ENCODE data around the gene OR13J1. TPM values are rescaled to one million over a fixed set of nuclear protein-coding genes. Genes with fewer than 3 reads are reported as not detected.

Gene OR13J1
- total RNA-seq, 2 experiments from 2014 or later = not detected

GRCh38 chr9:35864695-35865255 is 5.4 kb downstream of the OR13J1 start:
- POLR2A ChIA-PET = no interaction called here
- CTCF ChIA-PET = interaction anchor here (0.5 kb wide), 1 partner anchor 934 kb away, joined by 4 read pairs; no protein-coding TSS in a partner anchor

- ChIA-PET POLR2A (no interaction called here), CTCF (no interaction called here)
Observed at GRCh38 chr9:35863583-35863982, 6.6 kb downstream of the OR13J1 start.

- CTCF ChIA-PET = no interaction called here
- POLR2A ChIA-PET = no interaction called here
Observed at GRCh38 chr9:35862328-35862727, 7.9 kb downstream of the OR13J1 start.

- ChIA-PET POLR2A (no interaction called here), CTCF (no interaction called here)
Observed at GRCh38 chr9:35861161-35861897, 8.9 kb downstream of the OR13J1 start.

- ChIA-PET CTCF (no interaction called here), POLR2A (no interaction called here)
Observed at GRCh38 chr9:35859990-35860339, 10.2 kb downstream of the OR13J1 start.

GRCh38 chr9:35859310-35859989 is 10.8 kb downstream of the OR13J1 start:
- ChIA-PET CTCF (interaction anchor here (1.1 kb wide), 1 partner anchor 11 kb away, joined by 3 read pairs; no protein-coding TSS in a partner anchor), POLR2A (no interaction called here)

GRCh38 chr9:35858458-35858857 is 11.7 kb downstream of the OR13J1 start:
- ChIA-PET POLR2A (no interaction called here), CTCF (interaction anchor here (0.6 to 1.1 kb wide), 3 partner anchors 10 to 470 kb away, joined by 3 to 4 read pairs (median 3); no protein-coding TSS in a partner anchor)

- POLR2A ChIA-PET = no interaction called here
- CTCF ChIA-PET = interaction anchor here (1.2 kb wide), 1 partner anchor 11 kb away, joined by 3 read pairs; no protein-coding TSS in a partner anchor
Observed at GRCh38 chr9:35856882-35857281, 13.3 kb downstream of the OR13J1 start.

- ChIA-PET CTCF (no interaction called here), POLR2A (no interaction called here)
Observed at GRCh38 chr9:35856206-35856605, 14.0 kb downstream of the OR13J1 start.

GRCh38 chr9:35854091-35854762 is 16.0 kb downstream of the OR13J1 start:
- ChIA-PET POLR2A (no interaction called here), CTCF (no interaction called here)

- CTCF ChIA-PET = interaction anchor here (1.0 kb wide), 1 partner anchor 29 kb away, joined by 3 read pairs; no protein-coding TSS in a partner anchor
- POLR2A ChIA-PET = no interaction called here
Observed at GRCh38 chr9:35852876-35853865, 17.0 kb downstream of the OR13J1 start.

- ChIA-PET POLR2A (no interaction called here), CTCF (interaction anchor here (1.0 kb wide), 1 partner anchor 28 kb away, joined by 3 read pairs; no protein-coding TSS in a partner anchor)
Observed at GRCh38 chr9:35852267-35852815, 17.9 kb downstream of the OR13J1 start.

GRCh38 chr9:35847792-35848572 is 22.2 kb downstream of the OR13J1 start:
- ChIA-PET POLR2A (no interaction called here), CTCF (interaction anchor here (1.3 kb wide), 1 partner anchor 11 kb away, joined by 3 read pairs; no protein-coding TSS in a partner anchor)

- POLR2A ChIA-PET = no interaction called here
- CTCF ChIA-PET = interaction anchor here (0.9 to 1.1 kb wide), 3 partner anchors 11 to 36 kb away, joined by 3 to 4 read pairs (median 3); no protein-coding TSS in a partner anchor
Observed at GRCh38 chr9:35845824-35846771, 24.1 kb downstream of the OR13J1 start.

- CTCF ChIA-PET = interaction anchor here (0.9 to 1.2 kb wide), 3 partner anchors 14 to 38 kb away, joined by 3 to 4 read pairs (median 3); no protein-coding TSS in a partner anchor
- POLR2A ChIA-PET = no interaction called here
Observed at GRCh38 chr9:35844628-35845270, 25.5 kb downstream of the OR13J1 start.

GRCh38 chr9:35842795-35843194 is 27.4 kb downstream of the OR13J1 start:
- CTCF ChIA-PET = interaction anchor here (1.1 kb wide), 1 partner anchor 39 kb away, joined by 4 read pairs; no protein-coding TSS in a partner anchor

More at GRCh38 chr9:35842795-35843194, 27.4 kb downstream of the OR13J1 start:
- POLR2A ChIA-PET = no interaction called here
